Activated naive CD8-positive, alpha-beta T cell treated with anti-CD3 and anti-CD28 coated beads, Interleukin-2, amount 50 U/mL, for 24 hours (primary cell): ENCODE measurements around the gene CCDC38.

Source experiments
- ATAC-seq: fragments of 150-1000 bp; cut with Tn5 transposase; one replicate; pipeline ENCODE4 v1.10.0; 2021
- DNase-seq: peaks from one replicate; pipeline ENCODE4 v3.0.0; 2021
- H3K27ac Mint-ChIP-seq: one replicate; pipeline ENCODE4 v1.8.0; 2021; ENCODE audit warnings: mild to moderate bottlenecking, mixed read lengths
- H3K27me3 Mint-ChIP-seq: one replicate; pipeline ENCODE4 v1.8.0; 2021; ENCODE audit warnings: mixed read lengths
- H3K36me3 Mint-ChIP-seq: one replicate; pipeline ENCODE4 v1.8.0; 2021; ENCODE audit warnings: low read depth, mixed read lengths
- H3K4me1 Mint-ChIP-seq: one replicate; pipeline ENCODE4 v1.8.0; 2021; ENCODE audit warnings: mixed read lengths
- H3K4me3 Mint-ChIP-seq: one replicate; pipeline ENCODE4 v1.8.0; 2021; ENCODE audit warnings: mild to moderate bottlenecking, moderate library complexity, mixed read lengths
- H3K9me3 Mint-ChIP-seq: one replicate; pipeline ENCODE4 v1.8.0; 2021; ENCODE audit warnings: mixed read lengths

CCDC38 gene

GRCh38 chr12:95944108-95944704 lies 1.8 kb upstream of the CCDC38 start:
- peak overlapping the region; percentile 89 for H3K4me3 Mint-ChIP-seq
- H3K4me1 Mint-ChIP-seq, result peaks cover 6% of the 10 kb centered on the region
- no peaks in the 10 kb centered on the region for H3K36me3 Mint-ChIP-seq
- ATAC-seq, result no peak
- H3K9me3 Mint-ChIP-seq, result no peaks in the 10 kb centered on the region
- DNase-seq, result no peak
- no peaks in the 10 kb centered on the region for H3K27me3 Mint-ChIP-seq
- H3K27ac Mint-ChIP-seq, result no peak overlapping the region

DNA sequence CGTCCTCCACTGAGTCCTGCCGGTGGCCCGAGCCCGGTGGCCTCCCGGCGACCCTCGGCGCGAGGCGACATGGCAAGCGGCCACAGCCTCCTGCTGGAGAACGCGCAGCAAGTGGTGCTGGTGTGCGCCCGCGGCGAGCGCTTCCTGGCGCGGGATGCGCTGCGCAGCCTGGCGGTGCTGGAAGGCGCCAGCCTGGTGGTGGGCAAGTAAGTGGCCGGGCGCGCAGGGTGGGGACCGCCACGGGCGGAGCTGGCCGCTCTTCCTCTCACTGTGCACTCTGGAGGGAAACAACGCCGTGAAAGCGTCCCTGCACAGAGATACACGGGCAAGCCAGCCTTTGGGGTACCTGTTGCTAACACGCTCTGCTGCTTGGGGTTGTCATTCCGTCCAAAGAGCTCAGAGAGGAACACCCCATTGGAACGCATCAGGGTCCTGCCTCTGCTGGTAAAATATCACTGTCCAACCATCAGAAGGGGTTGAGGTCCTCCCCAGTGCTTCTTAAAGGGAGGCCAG lies 972 bp upstream of the CCDC38 start, which contains the start of gene AMDHD1:
Gene AMDHD1 (plus strand): TSS at position 2 of the 513 bp plus-strand sequence. CDS start 68 bp downstream, at position 70.
- Mint-ChIP-seq H3K27me3 (no peaks in the 10 kb centered on the region), H3K27ac (peak within 1 kb of the TSS; percentile 91), H3K4me3 (peak within 1 kb of the TSS; percentile 89), H3K36me3 (no peaks in the 10 kb centered on the region), H3K4me1 (peaks cover 6% of the 10 kb centered on the region), H3K9me3 (no peaks in the 10 kb centered on the region)
- peak; percentile 78 for ATAC-seq
- DNase-seq, result peak; percentile 62

DNA sequence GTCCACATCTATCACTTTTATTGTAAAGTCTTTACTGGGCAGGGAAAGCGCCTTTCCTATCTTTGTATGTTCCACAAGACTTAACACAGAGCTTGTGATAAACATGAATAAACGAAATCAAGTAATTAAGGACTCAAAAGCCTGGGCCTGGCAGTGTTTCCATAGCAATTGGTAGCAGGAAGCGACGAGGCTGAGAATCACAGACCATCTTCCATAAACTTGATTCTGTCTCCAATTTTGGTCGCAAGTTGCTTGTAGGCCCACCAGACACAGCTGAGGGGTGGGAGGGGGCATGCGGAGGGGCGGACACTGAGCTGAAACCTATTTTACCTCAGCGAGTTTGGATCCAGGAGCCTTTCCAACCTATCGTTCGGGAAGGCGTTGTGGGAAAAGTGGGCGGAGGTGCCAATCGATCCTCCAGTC lies 302 bp downstream of the CCDC38 start:
- Mint-ChIP-seq H3K27me3 (no peaks in the 10 kb centered on the region), H3K4me3 (peak overlapping the region; percentile 89), H3K4me1 (peaks cover 6% of the 10 kb centered on the region), H3K27ac (peak overlapping the region; percentile 91), H3K9me3 (no peaks in the 10 kb centered on the region), H3K36me3 (no peaks in the 10 kb centered on the region)
- no peak for DNase-seq
- ATAC-seq, result no peak

- Mint-ChIP-seq H3K4me1 (peaks cover 6% of the 10 kb centered on the region), H3K4me3 (no peak overlapping the region), H3K27ac (no peak overlapping the region), H3K36me3 (no peaks in the 10 kb centered on the region), H3K27me3 (no peaks in the 10 kb centered on the region), H3K9me3 (no peaks in the 10 kb centered on the region)
- no peak for ATAC-seq
- no peak for DNase-seq
Measured at GRCh38 chr12:95940514-95940913, 1.9 kb downstream of the CCDC38 start.

- Mint-ChIP-seq H3K36me3 (no peaks in the 10 kb centered on the region), H3K27me3 (no peaks in the 10 kb centered on the region), H3K27ac (no peak overlapping the region), H3K9me3 (no peaks in the 10 kb centered on the region), H3K4me1 (no peaks in the 10 kb centered on the region), H3K4me3 (no peak overlapping the region)
- DNase-seq (no peak), ATAC-seq (no peak)
Measured at GRCh38 chr12:95922231-95922630, 20.2 kb downstream of the CCDC38 start.

- Mint-ChIP-seq H3K9me3 (no peaks in the 10 kb centered on the region), H3K4me1 (no peaks in the 10 kb centered on the region)
Measured at GRCh38 chr12:95919110-95919509, 23.3 kb downstream of the CCDC38 start.

GRCh38 chr12:95918194-95918993 lies 24.0 kb downstream of the CCDC38 start:
- Mint-ChIP-seq H3K27me3 (peaks cover 6% of the 10 kb centered on the region), H3K4me1 (no peaks in the 10 kb centered on the region), H3K36me3 (no peaks in the 10 kb centered on the region), H3K4me3 (no peak overlapping the region), H3K9me3 (no peaks in the 10 kb centered on the region), H3K27ac (no peak overlapping the region)
- peak; percentile 34 for DNase-seq
- ATAC-seq, result peak; percentile 89

More at GRCh38 chr12:95919110-95919509, 23.3 kb downstream of the CCDC38 start:
- no peaks in the 10 kb centered on the region for H3K36me3 Mint-ChIP-seq
- no peak overlapping the region for H3K4me3 Mint-ChIP-seq
- H3K27ac Mint-ChIP-seq, result no peak overlapping the region
- H3K27me3 Mint-ChIP-seq, result peaks cover 6% of the 10 kb centered on the region
- no peak for ATAC-seq
- DNase-seq, result no peak

DNA sequence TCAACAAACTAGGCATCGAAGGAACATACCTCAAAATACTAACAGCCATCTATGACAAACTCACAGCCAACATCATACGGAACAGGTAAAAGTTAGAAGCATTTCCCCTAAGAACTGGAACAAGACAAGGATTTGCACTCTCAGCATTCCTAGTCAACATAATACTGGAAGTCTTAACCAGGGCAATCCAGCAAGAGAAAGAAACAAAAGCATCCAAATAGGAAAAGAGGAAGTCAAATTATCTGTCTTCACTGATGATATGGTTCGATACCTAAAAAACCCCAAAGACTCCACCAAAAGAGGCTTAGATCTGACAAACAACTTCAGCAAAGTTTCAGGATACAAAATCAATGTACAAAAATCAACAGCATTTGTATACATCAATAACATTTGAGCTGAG lies 32.5 kb downstream of the CCDC38 start:
- no peak for DNase-seq
- Mint-ChIP-seq H3K9me3 (no peaks in the 10 kb centered on the region), H3K4me3 (no peak overlapping the region), H3K36me3 (no peaks in the 10 kb centered on the region), H3K4me1 (no peaks in the 10 kb centered on the region), H3K27me3 (peaks cover 15% of the 10 kb centered on the region), H3K27ac (no peak overlapping the region)
- no peak for ATAC-seq

- H3K27me3 Mint-ChIP-seq, result peaks cover 21% of the 10 kb centered on the region
- no peak for ATAC-seq
- H3K9me3 Mint-ChIP-seq, result peaks cover 2% of the 10 kb centered on the region
- no peaks in the 10 kb centered on the region for H3K36me3 Mint-ChIP-seq
- no peaks in the 10 kb centered on the region for H3K4me1 Mint-ChIP-seq
- no peak for DNase-seq
- no peak overlapping the region for H3K27ac Mint-ChIP-seq
- H3K4me3 Mint-ChIP-seq, result no peak overlapping the region
Measured at GRCh38 chr12:95908573-95908972, 33.8 kb downstream of the CCDC38 start.

- Mint-ChIP-seq H3K27ac (no peak overlapping the region), H3K9me3 (peaks cover 2% of the 10 kb centered on the region), H3K27me3 (peaks cover 17% of the 10 kb centered on the region), H3K4me1 (no peaks in the 10 kb centered on the region), H3K36me3 (no peaks in the 10 kb centered on the region), H3K4me3 (no peak overlapping the region)
- DNase-seq (no peak), ATAC-seq (no peak)
Measured at GRCh38 chr12:95898081-95898480, 44.3 kb downstream of the CCDC38 start.

DNA sequence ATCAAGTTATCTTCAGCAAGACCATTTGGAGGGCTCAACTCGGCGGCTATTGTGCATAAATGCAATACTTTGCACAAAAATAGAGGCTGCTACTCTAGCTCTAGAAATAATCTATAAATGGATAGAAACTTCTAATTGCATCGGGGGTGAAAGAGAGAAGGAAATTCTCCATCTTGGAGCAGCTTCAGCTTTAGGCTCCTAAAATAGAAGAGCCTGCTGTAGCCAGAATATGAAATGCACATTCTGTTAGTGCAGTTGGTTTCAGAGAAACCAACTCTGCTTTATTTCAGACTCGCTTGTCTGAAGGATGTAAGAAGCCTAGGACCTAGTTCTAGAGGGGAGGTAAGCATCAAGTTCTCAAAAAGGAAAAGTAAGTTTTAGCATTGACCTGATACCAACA lies 45.6 kb downstream of the CCDC38 start:
- H3K36me3 Mint-ChIP-seq, result no peaks in the 10 kb centered on the region
- no peak for DNase-seq
- H3K9me3 Mint-ChIP-seq, result no peaks in the 10 kb centered on the region
- H3K27ac Mint-ChIP-seq, result no peak overlapping the region
- no peak overlapping the region for H3K4me3 Mint-ChIP-seq
- ATAC-seq, result no peak
- H3K27me3 Mint-ChIP-seq, result peaks cover 14% of the 10 kb centered on the region
- H3K4me1 Mint-ChIP-seq, result no peaks in the 10 kb centered on the region

GRCh38 chr12:95890958-95891357 lies 51.5 kb downstream of the CCDC38 start:
- no peak for ATAC-seq
- Mint-ChIP-seq H3K4me1 (no peaks in the 10 kb centered on the region), H3K4me3 (no peak overlapping the region), H3K9me3 (no peaks in the 10 kb centered on the region), H3K27ac (no peak overlapping the region), H3K36me3 (no peaks in the 10 kb centered on the region), H3K27me3 (peaks cover 9% of the 10 kb centered on the region)
- no peak for DNase-seq

DNA sequence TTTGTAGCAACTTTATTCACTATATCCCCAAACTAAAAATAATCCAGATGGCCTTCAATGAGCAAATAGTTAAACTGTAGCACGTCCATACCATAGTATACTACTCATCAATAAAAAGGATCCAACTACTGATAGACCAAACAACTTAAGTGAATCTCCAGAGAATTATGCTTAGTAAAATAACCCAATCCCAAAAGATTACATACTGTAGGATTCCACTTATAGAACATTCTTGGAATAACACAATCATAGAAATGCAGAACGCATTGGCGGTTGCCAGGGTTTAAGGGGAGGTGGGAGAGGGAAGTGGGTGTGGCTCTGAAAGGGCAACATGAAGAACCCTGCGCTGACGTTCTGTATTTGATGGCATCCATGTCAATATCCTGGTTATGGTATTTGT lies 55.1 kb downstream of the CCDC38 start:
- ATAC-seq, result no peak

GRCh38 chr12:95884998-95885397 lies 57.4 kb downstream of the CCDC38 start:
- H3K4me1 Mint-ChIP-seq, result no peaks in the 10 kb centered on the region
- no peaks in the 10 kb centered on the region for H3K36me3 Mint-ChIP-seq
- H3K9me3 Mint-ChIP-seq, result no peaks in the 10 kb centered on the region
- DNase-seq (no peak), ATAC-seq (no peak)
- peaks cover 2% of the 10 kb centered on the region for H3K27me3 Mint-ChIP-seq
- no peak overlapping the region for H3K4me3 Mint-ChIP-seq
- no peak overlapping the region for H3K27ac Mint-ChIP-seq

More for the DNA sequence above, 55.1 kb downstream of the CCDC38 start:
- no peak for DNase-seq
- no peaks in the 10 kb centered on the region for H3K36me3 Mint-ChIP-seq
- peaks cover 2% of the 10 kb centered on the region for H3K27me3 Mint-ChIP-seq
- no peak overlapping the region for H3K4me3 Mint-ChIP-seq
- H3K9me3 Mint-ChIP-seq, result no peaks in the 10 kb centered on the region
- H3K27ac Mint-ChIP-seq, result no peak overlapping the region
- no peaks in the 10 kb centered on the region for H3K4me1 Mint-ChIP-seq

- Mint-ChIP-seq H3K4me1 (no peaks in the 10 kb centered on the region), H3K36me3 (no peaks in the 10 kb centered on the region), H3K4me3 (no peak overlapping the region), H3K27me3 (peaks cover under 1% of the 10 kb centered on the region), H3K9me3 (no peaks in the 10 kb centered on the region), H3K27ac (no peak overlapping the region)
- ATAC-seq, result no peak
- no peak for DNase-seq
Measured at GRCh38 chr12:95882873-95883272, 59.5 kb downstream of the CCDC38 start.
